SH-SY5Y (cell line): ENCODE data around the gene VPS13D.

Experiments used
- GATA2 ChIP-seq: IDR thresholded peaks from 2 replicates; pipeline ENCODE4 v1.6.1; 2011; ENCODE audit warnings: mild to moderate bottlenecking, low read depth, low read length
- GATA3 ChIP-seq: IDR thresholded peaks from 2 replicates; pipeline ENCODE4 v1.6.1; 2011; ENCODE audit warnings: low read depth, mild to moderate bottlenecking, low read length, moderate library complexity

- TF ChIP-seq GATA3: no peak
- TF ChIP-seq GATA2: no peak
Measured at GRCh38 chr1:12191242-12192032, 38.4 kb upstream of the VPS13D start.
